GM23338 (cell line): Measurements from ENCODE around the gene HSPG2.

Source experiments
- CREB1 ChIP-seq: fragments of 250-450 bp; sonication (Bioruptor Pico); IDR thresholded peaks from 2 replicates; pipeline ENCODE4 v1.5.0; 2020; ENCODE audit warnings: low read depth, mild to moderate bottlenecking, moderate library complexity
- ETS1 ChIP-seq: IDR thresholded peaks from 2 replicates; pipeline ENCODE4 v1.6.1; 2016; ENCODE audit warnings: antibody characterized with exemption
- EZH2 ChIP-seq: fragments of 200-600 bp; sonication (generic); IDR thresholded peaks from one replicate; pipeline ENCODE4 v1.8.0; 2017; ENCODE audit warnings: antibody characterized with exemption, mild to moderate bottlenecking, low read depth; ENCODE audit not compliant: unreplicated experiment
- EZH2phosphoT487 ChIP-seq: fragments of 200-600 bp; sonication (generic); IDR thresholded peaks from one replicate; pipeline ENCODE4 v1.8.1; 2018; ENCODE audit warnings: antibody characterized with exemption; ENCODE audit not compliant: unreplicated experiment
- JUNB ChIP-seq: IDR thresholded peaks from one replicate; pipeline ENCODE4 v1.6.1; 2016; ENCODE audit warnings: antibody characterized with exemption; ENCODE audit not compliant: unreplicated experiment
- POLR2AphosphoS5 ChIP-seq: IDR thresholded peaks from 2 replicates; pipeline ENCODE4 v1.6.1; 2016; ENCODE audit warnings: antibody characterized with exemption, low read depth
- ZNF114 ChIP-seq: fragments of 250-450 bp; sonication (Bioruptor Pico); IDR thresholded peaks from 2 replicates; pipeline ENCODE4 v1.5.0; 2020; ENCODE audit warnings: mild to moderate bottlenecking, moderate library complexity
- ZNF331 ChIP-seq: fragments of 250-450 bp; sonication (Bioruptor Pico); IDR thresholded peaks from 2 replicates; pipeline ENCODE4 v1.5.0; 2020; ENCODE audit warnings: low read depth, mild to moderate bottlenecking, moderate library complexity
- ZNF462 ChIP-seq: fragments of 250-450 bp; sonication (Bioruptor Pico); IDR thresholded peaks from 2 replicates; pipeline ENCODE4 v1.5.0; 2020; ENCODE audit warnings: mild to moderate bottlenecking, moderate library complexity
- TF ChIP-seq, protein P1 (sequence below), 2 experiments: fragments of 200-600 bp in 1 of 2; sonication (generic) in 1 of 2; conservative IDR thresholded peaks; 2 replicates each; pipeline versions ENCODE4 v1.5.1 to v1.6.1; 2016 to 2017; ENCODE audit warnings: antibody characterized with exemption in 2 of 2, low read depth in 2 of 2, mild to moderate bottlenecking in 2 of 2, moderate library complexity in 1 of 2
- TF ChIP-seq, protein P2 (sequence below): IDR thresholded peaks from one replicate; pipeline ENCODE4 v1.6.1; 2018; ENCODE audit warnings: antibody characterized with exemption; ENCODE audit not compliant: unreplicated experiment

DNA sequence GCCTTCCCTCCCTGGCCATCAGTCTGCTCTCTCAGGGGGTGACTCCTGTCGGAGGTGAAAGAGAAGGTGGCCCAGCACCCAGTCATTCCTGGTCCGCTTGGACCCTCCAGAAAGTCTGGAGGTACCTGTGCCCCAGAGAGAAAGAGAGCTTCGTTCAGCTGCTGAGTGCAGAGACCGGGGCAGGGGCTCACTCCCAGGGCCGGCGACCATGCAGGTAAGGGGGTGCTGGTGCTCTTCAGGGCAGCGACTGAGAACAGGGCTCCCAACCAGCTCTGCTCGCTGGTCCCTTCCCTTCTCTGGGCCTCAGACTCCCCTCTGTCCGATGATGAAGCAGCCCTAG lies 30.1 kb downstream of the HSPG2 start:
- TF ChIP-seq, protein P1, sequence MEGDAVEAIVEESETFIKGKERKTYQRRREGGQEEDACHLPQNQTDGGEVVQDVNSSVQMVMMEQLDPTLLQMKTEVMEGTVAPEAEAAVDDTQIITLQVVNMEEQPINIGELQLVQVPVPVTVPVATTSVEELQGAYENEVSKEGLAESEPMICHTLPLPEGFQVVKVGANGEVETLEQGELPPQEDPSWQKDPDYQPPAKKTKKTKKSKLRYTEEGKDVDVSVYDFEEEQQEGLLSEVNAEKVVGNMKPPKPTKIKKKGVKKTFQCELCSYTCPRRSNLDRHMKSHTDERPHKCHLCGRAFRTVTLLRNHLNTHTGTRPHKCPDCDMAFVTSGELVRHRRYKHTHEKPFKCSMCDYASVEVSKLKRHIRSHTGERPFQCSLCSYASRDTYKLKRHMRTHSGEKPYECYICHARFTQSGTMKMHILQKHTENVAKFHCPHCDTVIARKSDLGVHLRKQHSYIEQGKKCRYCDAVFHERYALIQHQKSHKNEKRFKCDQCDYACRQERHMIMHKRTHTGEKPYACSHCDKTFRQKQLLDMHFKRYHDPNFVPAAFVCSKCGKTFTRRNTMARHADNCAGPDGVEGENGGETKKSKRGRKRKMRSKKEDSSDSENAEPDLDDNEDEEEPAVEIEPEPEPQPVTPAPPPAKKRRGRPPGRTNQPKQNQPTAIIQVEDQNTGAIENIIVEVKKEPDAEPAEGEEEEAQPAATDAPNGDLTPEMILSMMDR (conservative IDR thresholded peaks at IDR 0.05; ENCODE audit: low read depth in 2 of 2): no peak
- no peak for TF ChIP-seq POLR2AphosphoS5
- TF ChIP-seq JUNB: no peak
- TF ChIP-seq EZH2: no peak
- TF ChIP-seq, protein P2, sequence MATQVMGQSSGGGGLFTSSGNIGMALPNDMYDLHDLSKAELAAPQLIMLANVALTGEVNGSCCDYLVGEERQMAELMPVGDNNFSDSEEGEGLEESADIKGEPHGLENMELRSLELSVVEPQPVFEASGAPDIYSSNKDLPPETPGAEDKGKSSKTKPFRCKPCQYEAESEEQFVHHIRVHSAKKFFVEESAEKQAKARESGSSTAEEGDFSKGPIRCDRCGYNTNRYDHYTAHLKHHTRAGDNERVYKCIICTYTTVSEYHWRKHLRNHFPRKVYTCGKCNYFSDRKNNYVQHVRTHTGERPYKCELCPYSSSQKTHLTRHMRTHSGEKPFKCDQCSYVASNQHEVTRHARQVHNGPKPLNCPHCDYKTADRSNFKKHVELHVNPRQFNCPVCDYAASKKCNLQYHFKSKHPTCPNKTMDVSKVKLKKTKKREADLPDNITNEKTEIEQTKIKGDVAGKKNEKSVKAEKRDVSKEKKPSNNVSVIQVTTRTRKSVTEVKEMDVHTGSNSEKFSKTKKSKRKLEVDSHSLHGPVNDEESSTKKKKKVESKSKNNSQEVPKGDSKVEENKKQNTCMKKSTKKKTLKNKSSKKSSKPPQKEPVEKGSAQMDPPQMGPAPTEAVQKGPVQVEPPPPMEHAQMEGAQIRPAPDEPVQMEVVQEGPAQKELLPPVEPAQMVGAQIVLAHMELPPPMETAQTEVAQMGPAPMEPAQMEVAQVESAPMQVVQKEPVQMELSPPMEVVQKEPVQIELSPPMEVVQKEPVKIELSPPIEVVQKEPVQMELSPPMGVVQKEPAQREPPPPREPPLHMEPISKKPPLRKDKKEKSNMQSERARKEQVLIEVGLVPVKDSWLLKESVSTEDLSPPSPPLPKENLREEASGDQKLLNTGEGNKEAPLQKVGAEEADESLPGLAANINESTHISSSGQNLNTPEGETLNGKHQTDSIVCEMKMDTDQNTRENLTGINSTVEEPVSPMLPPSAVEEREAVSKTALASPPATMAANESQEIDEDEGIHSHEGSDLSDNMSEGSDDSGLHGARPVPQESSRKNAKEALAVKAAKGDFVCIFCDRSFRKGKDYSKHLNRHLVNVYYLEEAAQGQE: no peak
- TF ChIP-seq ZNF462 (CRISPR knock-in tag): no peak
- no peak for TF ChIP-seq CREB1
- no peak for TF ChIP-seq EZH2phosphoT487
- no peak for TF ChIP-seq ETS1
- TF ChIP-seq ZNF331 (CRISPR knock-in tag): no peak
- no peak for TF ChIP-seq ZNF114 (CRISPR knock-in tag)
